Measurements from ENCODE around the gene TRAK1.

Gene TRAK1

GRCh38 chr3:42205800-42206514 is 114.8 kb downstream of the TRAK1 start:
- DNase-seq (ENCODE audit: low read depth, low spot score) = no peak

GRCh38 chr3:42209917-42210316 is 118.8 kb downstream of the TRAK1 start:
- DNase-seq (ENCODE audit: low read depth, low spot score) = no peak

GRCh38 chr3:42210726-42211125 is 119.6 kb downstream of the TRAK1 start:
- no peak for DNase-seq (ENCODE audit: low read depth, low spot score)

GRCh38 chr3:42213417-42213816 is 122.3 kb downstream of the TRAK1 start:
- no peak for DNase-seq (ENCODE audit: low read depth, low spot score)

- no peak for DNase-seq (ENCODE audit: low read depth, low spot score)
Observed at GRCh38 chr3:42214064-42214463, 122.9 kb downstream of the TRAK1 start.

- no peak for DNase-seq (ENCODE audit: low read depth, low spot score)
Observed at GRCh38 chr3:42214565-42215283, 123.6 kb downstream of the TRAK1 start.

- DNase-seq (ENCODE audit: low read depth, low spot score) = no peak
Observed at GRCh38 chr3:42216302-42216701, 125.1 kb downstream of the TRAK1 start.

- no peak for DNase-seq (ENCODE audit: low read depth, low spot score)
Observed at GRCh38 chr3:42216931-42217333, 125.8 kb downstream of the TRAK1 start.

GRCh38 chr3:42220436-42221121 is 129.4 kb downstream of the TRAK1 start:
- DNase-seq (ENCODE audit: low read depth, low spot score) = no peak

GRCh38 chr3:42222942-42223693 is 132.0 kb downstream of the TRAK1 start:
- no peak for DNase-seq (ENCODE audit: low read depth, low spot score)

- DNase-seq (ENCODE audit: low read depth, low spot score) = no peak
Observed at GRCh38 chr3:42224178-42224577, 133.0 kb downstream of the TRAK1 start.

GRCh38 chr3:42224658-42225421 is 133.7 kb downstream of the TRAK1 start:
- DNase-seq (ENCODE audit: low read depth, low spot score) = no peak

- DNase-seq (ENCODE audit: low read depth, low spot score) = no peak
Observed at GRCh38 chr3:42225486-42226363, 134.6 kb downstream of the TRAK1 start.

- no peak for DNase-seq (ENCODE audit: low read depth, low spot score)
Observed at GRCh38 chr3:42226470-42227425, 135.6 kb downstream of the TRAK1 start.

GRCh38 chr3:42228796-42229195 is 137.6 kb downstream of the TRAK1 start:
- DNase-seq (ENCODE audit: low read depth, low spot score) = no peak

- no peak for DNase-seq (ENCODE audit: low read depth, low spot score)
Observed at GRCh38 chr3:42229266-42229941, 138.2 kb downstream of the TRAK1 start.

- no peak for DNase-seq (ENCODE audit: low read depth, low spot score)
Observed at GRCh38 chr3:42229942-42230688, 139.0 kb downstream of the TRAK1 start.

GRCh38 chr3:42230860-42231259 is 139.7 kb downstream of the TRAK1 start:
- no peak for DNase-seq (ENCODE audit: low read depth, low spot score)

All from iPS DF 19.7 (cell line).